OCI-LY3 (cell line): ENCODE measurements around the gene CR1L.
"Not testable (repeated sequence)": the region's sequence is repeated elsewhere in the genome, so short reads cannot be mapped to it uniquely, and the experiment has no call there.

Experiments
- H2AFZ ChIP-seq: fragments of 200-600, 300-600 bp; shearing (Covaris generic); 2 replicates; pipeline ENCODE4 v1.6.0; 2014; ENCODE audit warnings: antibody characterized with exemption, low read depth, low read length
- H3K27ac ChIP-seq: fragments of 200-600, 300-600 bp; sonication (generic); 2 replicates; pipeline ENCODE4 v1.5.1; 2014; ENCODE audit warnings: mild to moderate bottlenecking, low read length, moderate library complexity, mixed read lengths
- H3K27me3 ChIP-seq: fragments of 200-600, 300-600 bp; sonication (generic); 2 replicates; pipeline ENCODE4 v1.6.1; 2014; ENCODE audit warnings: low read depth, low read length, mixed read lengths
- H3K36me3 ChIP-seq: fragments of 200-600, 300-600 bp; sonication (generic); replicated peaks from 2 replicates; pipeline ENCODE3; 2014; ENCODE audit warnings: low read depth, low read length, mixed read lengths
- H3K4me1 ChIP-seq: fragments of 300-600, 200-600 bp; sonication (generic); 2 replicates; pipeline ENCODE4 v1.6.1; 2014; ENCODE audit warnings: low read length, mixed read lengths
- H3K4me2 ChIP-seq: fragments of 200-600, 300-600 bp; sonication (generic); 2 replicates; pipeline ENCODE4 v1.6.1; 2014; ENCODE audit warnings: low read length, mixed read lengths
- H3K4me3 ChIP-seq: fragments of 300-600, 200-600 bp; sonication (generic); 2 replicates; pipeline ENCODE4 v1.5.1; 2014; ENCODE audit warnings: antibody characterized with exemption, mild to moderate bottlenecking, low read length, moderate library complexity
- H3K79me2 ChIP-seq: fragments of 300-600, 200-600 bp; shearing (Covaris generic); 2 replicates; pipeline ENCODE4 v1.6.1; 2014; ENCODE audit warnings: mild to moderate bottlenecking, low read length, mixed read lengths
- H3K9ac ChIP-seq: fragments of 300-600, 200-600 bp; shearing (Covaris generic); 2 replicates; pipeline ENCODE4 v1.6.0; 2014; ENCODE audit warnings: mild to moderate bottlenecking, low read length, moderate library complexity
- H3K9me3 ChIP-seq: fragments of 200-600, 300-600 bp; shearing (Covaris generic); 2 replicates; pipeline ENCODE4 v1.6.1; 2014; ENCODE audit warnings: low read length, mixed read lengths; ENCODE audit not compliant: insufficient read depth
- H4K20me1 ChIP-seq: fragments of 200-600, 300-600 bp; sonication (generic); 2 replicates; pipeline ENCODE4 v1.6.1; 2016; ENCODE audit warnings: low read length, mixed read lengths; ENCODE audit not compliant: insufficient read depth
- CTCF ChIP-seq: fragments of 200-600, 300-600 bp; sonication (generic); IDR thresholded peaks from 2 replicates; pipeline ENCODE4 v1.5.1; 2014; ENCODE audit warnings: antibody characterized with exemption, low read length, low read depth
- EZH2phosphoT487 ChIP-seq: fragments of 200-600 bp; shearing (Covaris generic); IDR thresholded peaks from 2 replicates; pipeline ENCODE4 v1.6.1; 2018; ENCODE audit warnings: antibody characterized with exemption, mixed run types, low read depth

CR1L gene

DNA sequence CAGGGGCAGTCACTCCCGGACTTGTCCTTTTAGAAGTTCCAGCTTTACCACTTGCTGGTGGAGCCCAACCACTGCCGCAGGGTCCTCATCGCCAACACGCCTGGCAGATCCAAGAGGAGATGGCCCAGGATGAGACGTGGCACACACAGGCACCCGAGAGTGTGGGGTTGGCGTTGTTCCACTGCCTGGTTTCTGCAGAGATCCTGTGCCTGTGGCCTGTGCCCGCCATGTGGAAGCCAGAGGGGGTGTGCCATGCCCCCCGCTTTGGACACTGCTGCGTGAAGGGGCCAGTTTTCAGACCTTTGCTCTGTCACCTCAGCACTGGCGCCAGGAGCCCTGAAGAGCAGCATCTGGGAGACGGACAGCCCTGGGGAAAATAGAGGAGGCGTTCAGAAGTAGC, 117.7 kb downstream of the CR1L start:
- Histone ChIP-seq H4K20me1 (0 out of 2 replicates have a peak, but pooled peaks cover 6% of the 10 kb centered on the region), H2AFZ (no peak overlapping the region), H3K4me1 (no peaks in the 10 kb centered on the region), H3K4me2 (no peak overlapping the region), H3K9me3 (no peaks in the 10 kb centered on the region), H3K27me3 (no peaks in the 10 kb centered on the region), H3K36me3 (peaks cover 70% of the 10 kb centered on the region), H3K4me3 (no peak overlapping the region), H3K9ac (no peak overlapping the region), H3K27ac (no peak overlapping the region), H3K79me2 (peaks cover 6% of the 10 kb centered on the region)
- no peak for TF ChIP-seq EZH2phosphoT487
- no peak for TF ChIP-seq CTCF

DNA sequence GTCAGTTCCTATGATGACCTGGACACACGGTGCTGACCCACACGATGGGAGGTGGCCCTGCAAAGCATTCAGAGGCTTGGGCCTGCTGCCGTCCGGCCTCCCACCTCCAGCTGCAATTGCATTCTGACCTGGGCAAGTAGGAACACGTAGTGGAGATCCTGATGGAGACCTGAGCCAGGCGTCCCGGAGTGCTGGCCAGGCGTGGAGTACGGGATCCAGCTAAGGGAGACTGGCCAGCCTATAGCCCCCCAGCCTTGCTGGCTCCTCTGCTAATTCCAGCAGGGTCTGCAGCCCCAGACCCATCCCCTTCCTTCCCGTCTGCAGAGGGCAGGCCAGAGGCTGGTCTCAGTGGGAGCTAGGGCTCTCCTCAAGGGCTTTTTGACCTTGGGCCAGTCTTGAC, 118.2 kb downstream of the CR1L start:
- TF ChIP-seq CTCF (no peak), EZH2phosphoT487 (no peak)
- peaks cover 1% of the 10 kb centered on the region for H3K79me2 ChIP-seq
- H3K27ac ChIP-seq: no peak overlapping the region

DNA sequence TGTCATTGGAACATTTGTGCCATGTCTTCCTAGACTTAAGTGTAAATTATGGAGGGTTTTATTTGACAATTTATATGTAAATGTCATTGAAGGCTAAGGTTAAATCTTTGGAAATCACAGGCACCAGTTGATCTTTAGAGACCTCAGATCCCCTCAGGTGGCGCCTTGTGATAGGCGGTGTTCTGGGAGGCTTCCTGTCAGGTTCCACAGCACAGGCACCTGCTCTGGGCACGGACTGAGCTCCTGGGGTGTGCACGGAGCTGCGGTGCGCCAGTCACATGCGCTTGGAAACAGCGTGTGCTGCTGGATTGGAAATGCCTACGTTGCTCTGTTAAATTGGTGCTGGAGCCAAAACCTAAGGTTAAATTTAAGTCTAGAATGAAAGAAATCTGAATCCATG, 119.0 kb downstream of the CR1L start:
- Histone ChIP-seq H3K4me2 (no peak overlapping the region), H3K27me3 (no peaks in the 10 kb centered on the region), H2AFZ (no peak overlapping the region), H3K9ac (no peak overlapping the region), H4K20me1 (no peaks in the 10 kb centered on the region), H3K27ac (no peak overlapping the region), H3K9me3 (no peaks in the 10 kb centered on the region), H3K4me3 (no peak overlapping the region), H3K36me3 (peaks cover 61% of the 10 kb centered on the region), H3K4me1 (no peaks in the 10 kb centered on the region), H3K79me2 (no peaks in the 10 kb centered on the region)
- TF ChIP-seq CTCF: no peak
- no peak for TF ChIP-seq EZH2phosphoT487

More for the DNA sequence above, 118.2 kb downstream of the CR1L start:
- no peak overlapping the region for H2AFZ ChIP-seq
- H3K36me3 ChIP-seq: peaks cover 67% of the 10 kb centered on the region
- no peaks in the 10 kb centered on the region for H3K4me1 ChIP-seq
- H3K4me3 ChIP-seq: no peak overlapping the region
- no peaks in the 10 kb centered on the region for H3K9me3 ChIP-seq
- 0 out of 2 replicates have a peak, but pooled peaks cover under 1% of the 10 kb centered on the region for H4K20me1 ChIP-seq
- no peak overlapping the region for H3K9ac ChIP-seq
- H3K27me3 ChIP-seq: no peaks in the 10 kb centered on the region
- no peak overlapping the region for H3K4me2 ChIP-seq

GRCh38 chr1:207766569-207766968, 121.6 kb downstream of the CR1L start:
- H3K4me3 ChIP-seq: no peak overlapping the region
- TF ChIP-seq CTCF (no peak), EZH2phosphoT487 (no peak)
- no peak overlapping the region for H3K4me2 ChIP-seq
- H3K9ac ChIP-seq: no peak overlapping the region
- H3K9me3 ChIP-seq: no peaks in the 10 kb centered on the region
- H3K36me3 ChIP-seq: peaks cover 58% of the 10 kb centered on the region
- no peak overlapping the region for H2AFZ ChIP-seq
- H3K4me1 ChIP-seq: no peaks in the 10 kb centered on the region
- H3K27me3 ChIP-seq: no peaks in the 10 kb centered on the region
- H3K27ac ChIP-seq: no peak overlapping the region
- H4K20me1 ChIP-seq: no peaks in the 10 kb centered on the region
- no peaks in the 10 kb centered on the region for H3K79me2 ChIP-seq

- not testable (repeated sequence) for H3K79me2 ChIP-seq, H3K27me3 ChIP-seq, H3K27ac ChIP-seq, H3K4me3 ChIP-seq, H3K4me2 ChIP-seq, H4K20me1 ChIP-seq, H3K4me1 ChIP-seq, H3K9me3 ChIP-seq, H2AFZ ChIP-seq, H3K9ac ChIP-seq
- peaks cover 27% of the 10 kb centered on the region for H3K36me3 ChIP-seq
These were observed 125.6 kb downstream of the CR1L start for GRCh38 chr1:207770514-207770913.
